HEK293 (cell line): ENCODE measurements around the gene ITSN1.

Experiments
- CTCF ChIA-PET: fragments of 350-600 bp; formaldehyde crosslinking; extraction: SDS; loops from one replicate; lab custom pipeline; 2021; ENCODE audit warnings: antibody characterized with exemption; lab: Yijun Ruan, JAX
- POLR2A ChIA-PET: fragments of 300-600 bp; formaldehyde crosslinking; extraction: SDS; loops from one replicate; lab custom pipeline; 2020; ENCODE audit warnings: antibody characterized with exemption, inconsistent platforms; lab: Yijun Ruan, JAX
- H3K27ac ChIP-seq: fragments of 200-500 bp; sonication (Bioruptor generic); 2 replicates; pipeline ENCODE4 v1.5.1; 2014; ENCODE audit warnings: low read depth, low read length, control low read depth, inconsistent platforms; ENCODE audit errors: extremely low read depth
- H3K36me3 ChIP-seq, 2 experiments: fragments of 200-500 bp in 1 of 2; sonication (Bioruptor generic) in 1 of 2; 1 replicate in 1 of 2; 2 replicates in 1 of 2; pipeline ENCODE4 v1.5.1; 2014 to 2017; ENCODE audit warnings: inconsistent platforms in 2 of 2, low read length in 2 of 2; ENCODE audit not compliant: control insufficient read depth in 2 of 2, insufficient read depth in 1 of 2
- H3K4me1 ChIP-seq: fragments of 200-500 bp; sonication (Bioruptor generic); 2 replicates; pipeline ENCODE4 v1.5.1; 2014; ENCODE audit warnings: mild to moderate bottlenecking, low read length, inconsistent platforms; ENCODE audit not compliant: control insufficient read depth, insufficient read depth
- H3K4me3 ChIP-seq: 2 replicates; pipeline ENCODE4 v1.5.1; 2011; ENCODE audit warnings: low read depth, mild to moderate bottlenecking, control low read depth, low read length, moderate library complexity
- H3K9me3 ChIP-seq: fragments of 200-500 bp; sonication (Bioruptor generic); 2 replicates; pipeline ENCODE4 v1.5.1; 2014; ENCODE audit warnings: low read depth, low read length, inconsistent platforms; ENCODE audit not compliant: control insufficient read depth, insufficient read depth
- FEZF1 ChIP-seq: fragments of 450-650 bp; formaldehyde crosslinking; IDR thresholded peaks from 2 replicates; pipeline ENCODE4 v1.5.1; 2016; ENCODE audit warnings: missing biosample characterization, missing genetic modification characterization
- REPIN1 ChIP-seq: fragments of 450-650 bp; formaldehyde crosslinking; IDR thresholded peaks from 2 replicates; pipeline ENCODE4 v1.5.1; 2017; ENCODE audit warnings: missing biosample characterization, missing genetic modification characterization, low read depth
- ZEB2 ChIP-seq: fragments of 450-650 bp; formaldehyde crosslinking; IDR thresholded peaks from 2 replicates; pipeline ENCODE4 v1.5.1; 2016; ENCODE audit warnings: missing biosample characterization, missing genetic modification characterization
- ZFP37 ChIP-seq: fragments of 450-650 bp; formaldehyde crosslinking; IDR thresholded peaks from 2 replicates; pipeline ENCODE4 v1.5.1; 2016; ENCODE audit warnings: missing biosample characterization, missing genetic modification characterization
- ZNF121 ChIP-seq: fragments of 450-650 bp; formaldehyde crosslinking; IDR thresholded peaks from 2 replicates; pipeline ENCODE4 v1.5.1; 2016; ENCODE audit warnings: missing biosample characterization, missing genetic modification characterization
- ZNF157 ChIP-seq: fragments of 450-650 bp; formaldehyde crosslinking; IDR thresholded peaks from 2 replicates; pipeline ENCODE4 v1.5.1; 2016; ENCODE audit warnings: missing biosample characterization, missing genetic modification characterization
- ZNF202 ChIP-seq: fragments of 450-650 bp; formaldehyde crosslinking; IDR thresholded peaks from 2 replicates; pipeline ENCODE4 v1.5.1; 2016; ENCODE audit warnings: missing biosample characterization, missing genetic modification characterization, borderline replicate concordance
- ZNF239 ChIP-seq: fragments of 450-650 bp; formaldehyde crosslinking; IDR thresholded peaks from 2 replicates; pipeline ENCODE4 v1.5.1; 2016; ENCODE audit warnings: missing biosample characterization, missing genetic modification characterization
- ZNF266 ChIP-seq: fragments of 450-650 bp; formaldehyde crosslinking; IDR thresholded peaks from 2 replicates; pipeline ENCODE4 v1.5.1; 2016; ENCODE audit warnings: missing biosample characterization, missing genetic modification characterization, low read depth
- ZNF423 ChIP-seq: fragments of 450-650 bp; formaldehyde crosslinking; IDR thresholded peaks from 2 replicates; pipeline ENCODE4 v1.5.1; 2016; ENCODE audit warnings: missing biosample characterization, missing genetic modification characterization
- ZNF555 ChIP-seq: fragments of 450-650 bp; formaldehyde crosslinking; conservative IDR thresholded peaks from 2 replicates; pipeline ENCODE4 v1.5.1; 2017; ENCODE audit warnings: missing biosample characterization, mild to moderate bottlenecking, missing genetic modification characterization, inconsistent platforms
- ZNF610 ChIP-seq: fragments of 450-650 bp; formaldehyde crosslinking; IDR thresholded peaks from 2 replicates; pipeline ENCODE4 v1.5.1; 2016; ENCODE audit warnings: missing biosample characterization, missing genetic modification characterization, borderline replicate concordance
- ZNF645 ChIP-seq: fragments of 450-650 bp; formaldehyde crosslinking; IDR thresholded peaks from 2 replicates; pipeline ENCODE4; 2016; ENCODE audit warnings: missing biosample characterization, missing genetic modification characterization
- ZNF658 ChIP-seq: fragments of 450-650 bp; formaldehyde crosslinking; IDR thresholded peaks from 2 replicates; pipeline ENCODE4; 2016; ENCODE audit warnings: missing biosample characterization, missing genetic modification characterization
- ZNF785 ChIP-seq: fragments of 450-650 bp; formaldehyde crosslinking; IDR thresholded peaks from 2 replicates; pipeline ENCODE4 v1.5.1; 2016; ENCODE audit warnings: missing biosample characterization, missing genetic modification characterization
- ZNF792 ChIP-seq: fragments of 450-650 bp; formaldehyde crosslinking; IDR thresholded peaks from 2 replicates; pipeline ENCODE4 v1.5.1; 2016; ENCODE audit warnings: missing biosample characterization, missing genetic modification characterization
- ZXDB ChIP-seq: fragments of 450-650 bp; formaldehyde crosslinking; IDR thresholded peaks from 2 replicates; pipeline ENCODE4 v1.5.1; 2016; ENCODE audit warnings: missing biosample characterization, missing genetic modification characterization
- TF ChIP-seq, protein P1 (sequence below): fragments of 450-650 bp; formaldehyde crosslinking; IDR thresholded peaks from 2 replicates; pipeline ENCODE4 v1.5.1; 2016; ENCODE audit warnings: missing biosample characterization, missing genetic modification characterization
- TF ChIP-seq, protein P2 (sequence below): fragments of 450-650 bp; formaldehyde crosslinking; IDR thresholded peaks from 2 replicates; pipeline ENCODE4 v1.5.1; 2016; ENCODE audit warnings: missing biosample characterization, missing genetic modification characterization
- TF ChIP-seq, protein P3 (sequence below): fragments of 450-650 bp; formaldehyde crosslinking; IDR thresholded peaks from 2 replicates; pipeline ENCODE4 v1.5.1; 2016; ENCODE audit warnings: missing biosample characterization, missing genetic modification characterization, borderline replicate concordance

ITSN1 gene

DNA sequence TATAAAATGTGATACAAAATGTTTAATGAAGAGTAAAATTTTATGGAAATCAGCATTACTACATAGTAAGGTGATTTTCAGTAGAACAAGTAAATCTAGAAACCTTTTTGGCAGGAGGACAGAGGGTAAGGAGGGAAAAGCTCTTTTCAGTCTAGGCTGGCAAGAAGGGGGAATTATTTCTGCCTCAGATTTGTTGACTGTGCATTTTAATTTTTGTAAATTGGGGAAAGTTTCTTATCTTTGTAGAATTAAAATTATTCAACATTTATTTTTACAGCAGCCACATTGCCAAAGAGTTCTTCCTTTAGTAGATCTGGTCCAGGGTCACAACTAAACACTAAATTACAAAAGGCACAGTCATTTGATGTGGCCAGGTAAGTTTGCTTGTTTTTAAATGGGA lies 109.2 kb downstream of the ITSN1 start:
- Histone ChIP-seq H3K4me3 (no peak overlapping the region), H3K4me1 (no peaks in the 10 kb centered on the region), H3K27ac (no peak overlapping the region), H3K36me3 (no peaks in the 10 kb centered on the region; a peak in 2 of 3 replicates), H3K9me3 (no peaks in the 10 kb centered on the region)
- POLR2A ChIA-PET: interaction anchor here (0.5 kb wide), 1 partner anchor 12 kb away, joined by 3 read pairs; no protein-coding TSS in a partner anchor
- CTCF ChIA-PET: interaction anchor here (0.6 to 1.4 kb wide), 4 partner anchors 8 to 427 kb away, joined by 3 to 5 read pairs (median 4); partner anchors contain the start of gene IFNAR1
- TF ChIP-seq, protein P1, sequence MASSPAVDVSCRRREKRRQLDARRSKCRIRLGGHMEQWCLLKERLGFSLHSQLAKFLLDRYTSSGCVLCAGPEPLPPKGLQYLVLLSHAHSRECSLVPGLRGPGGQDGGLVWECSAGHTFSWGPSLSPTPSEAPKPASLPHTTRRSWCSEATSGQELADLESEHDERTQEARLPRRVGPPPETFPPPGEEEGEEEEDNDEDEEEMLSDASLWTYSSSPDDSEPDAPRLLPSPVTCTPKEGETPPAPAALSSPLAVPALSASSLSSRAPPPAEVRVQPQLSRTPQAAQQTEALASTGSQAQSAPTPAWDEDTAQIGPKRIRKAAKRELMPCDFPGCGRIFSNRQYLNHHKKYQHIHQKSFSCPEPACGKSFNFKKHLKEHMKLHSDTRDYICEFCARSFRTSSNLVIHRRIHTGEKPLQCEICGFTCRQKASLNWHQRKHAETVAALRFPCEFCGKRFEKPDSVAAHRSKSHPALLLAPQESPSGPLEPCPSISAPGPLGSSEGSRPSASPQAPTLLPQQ (tag by site-specific recombination): no peak
- TF ChIP-seq ZFP37: no peak
- no peak for TF ChIP-seq ZNF423
- no peak for TF ChIP-seq FEZF1 (tag by site-specific recombination)
- TF ChIP-seq ZNF792: no peak
- TF ChIP-seq ZNF121 (tag by site-specific recombination): no peak
- TF ChIP-seq ZNF202 (tag by site-specific recombination): no peak
- TF ChIP-seq ZNF266 (tag by site-specific recombination): no peak
- no peak for TF ChIP-seq ZNF157
- no peak for TF ChIP-seq REPIN1 (tag by site-specific recombination)
- TF ChIP-seq ZXDB (tag by site-specific recombination): no peak
- no peak for TF ChIP-seq ZNF610 (tag by site-specific recombination)
- TF ChIP-seq, protein P2, sequence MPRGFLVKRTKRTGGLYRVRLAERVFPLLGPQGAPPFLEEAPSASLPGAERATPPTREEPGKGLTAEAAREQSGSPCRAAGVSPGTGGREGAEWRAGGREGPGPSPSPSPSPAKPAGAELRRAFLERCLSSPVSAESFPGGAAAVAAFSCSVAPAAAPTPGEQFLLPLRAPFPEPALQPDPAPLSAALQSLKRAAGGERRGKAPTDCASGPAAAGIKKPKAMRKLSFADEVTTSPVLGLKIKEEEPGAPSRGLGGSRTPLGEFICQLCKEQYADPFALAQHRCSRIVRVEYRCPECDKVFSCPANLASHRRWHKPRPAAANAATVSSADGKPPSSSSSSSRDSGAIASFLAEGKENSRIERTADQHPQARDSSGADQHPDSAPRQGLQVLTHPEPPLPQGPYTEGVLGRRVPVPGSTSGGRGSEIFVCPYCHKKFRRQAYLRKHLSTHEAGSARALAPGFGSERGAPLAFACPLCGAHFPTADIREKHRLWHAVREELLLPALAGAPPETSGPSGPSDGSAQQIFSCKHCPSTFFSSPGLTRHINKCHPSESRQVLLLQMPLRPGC (tag by site-specific recombination): no peak
- TF ChIP-seq ZNF658 (tag by site-specific recombination): no peak
- TF ChIP-seq, protein P3, sequence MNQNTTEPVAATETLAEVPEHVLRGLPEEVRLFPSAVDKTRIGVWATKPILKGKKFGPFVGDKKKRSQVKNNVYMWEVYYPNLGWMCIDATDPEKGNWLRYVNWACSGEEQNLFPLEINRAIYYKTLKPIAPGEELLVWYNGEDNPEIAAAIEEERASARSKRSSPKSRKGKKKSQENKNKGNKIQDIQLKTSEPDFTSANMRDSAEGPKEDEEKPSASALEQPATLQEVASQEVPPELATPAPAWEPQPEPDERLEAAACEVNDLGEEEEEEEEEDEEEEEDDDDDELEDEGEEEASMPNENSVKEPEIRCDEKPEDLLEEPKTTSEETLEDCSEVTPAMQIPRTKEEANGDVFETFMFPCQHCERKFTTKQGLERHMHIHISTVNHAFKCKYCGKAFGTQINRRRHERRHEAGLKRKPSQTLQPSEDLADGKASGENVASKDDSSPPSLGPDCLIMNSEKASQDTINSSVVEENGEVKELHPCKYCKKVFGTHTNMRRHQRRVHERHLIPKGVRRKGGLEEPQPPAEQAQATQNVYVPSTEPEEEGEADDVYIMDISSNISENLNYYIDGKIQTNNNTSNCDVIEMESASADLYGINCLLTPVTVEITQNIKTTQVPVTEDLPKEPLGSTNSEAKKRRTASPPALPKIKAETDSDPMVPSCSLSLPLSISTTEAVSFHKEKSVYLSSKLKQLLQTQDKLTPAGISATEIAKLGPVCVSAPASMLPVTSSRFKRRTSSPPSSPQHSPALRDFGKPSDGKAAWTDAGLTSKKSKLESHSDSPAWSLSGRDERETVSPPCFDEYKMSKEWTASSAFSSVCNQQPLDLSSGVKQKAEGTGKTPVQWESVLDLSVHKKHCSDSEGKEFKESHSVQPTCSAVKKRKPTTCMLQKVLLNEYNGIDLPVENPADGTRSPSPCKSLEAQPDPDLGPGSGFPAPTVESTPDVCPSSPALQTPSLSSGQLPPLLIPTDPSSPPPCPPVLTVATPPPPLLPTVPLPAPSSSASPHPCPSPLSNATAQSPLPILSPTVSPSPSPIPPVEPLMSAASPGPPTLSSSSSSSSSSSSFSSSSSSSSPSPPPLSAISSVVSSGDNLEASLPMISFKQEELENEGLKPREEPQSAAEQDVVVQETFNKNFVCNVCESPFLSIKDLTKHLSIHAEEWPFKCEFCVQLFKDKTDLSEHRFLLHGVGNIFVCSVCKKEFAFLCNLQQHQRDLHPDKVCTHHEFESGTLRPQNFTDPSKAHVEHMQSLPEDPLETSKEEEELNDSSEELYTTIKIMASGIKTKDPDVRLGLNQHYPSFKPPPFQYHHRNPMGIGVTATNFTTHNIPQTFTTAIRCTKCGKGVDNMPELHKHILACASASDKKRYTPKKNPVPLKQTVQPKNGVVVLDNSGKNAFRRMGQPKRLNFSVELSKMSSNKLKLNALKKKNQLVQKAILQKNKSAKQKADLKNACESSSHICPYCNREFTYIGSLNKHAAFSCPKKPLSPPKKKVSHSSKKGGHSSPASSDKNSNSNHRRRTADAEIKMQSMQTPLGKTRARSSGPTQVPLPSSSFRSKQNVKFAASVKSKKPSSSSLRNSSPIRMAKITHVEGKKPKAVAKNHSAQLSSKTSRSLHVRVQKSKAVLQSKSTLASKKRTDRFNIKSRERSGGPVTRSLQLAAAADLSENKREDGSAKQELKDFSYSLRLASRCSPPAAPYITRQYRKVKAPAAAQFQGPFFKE (tag by site-specific recombination): no peak

- H3K4me1 ChIP-seq: no peaks in the 10 kb centered on the region
- ChIA-PET CTCF (interaction anchor here (1.5 kb wide), 1 partner anchor 11 kb away, joined by 5 read pairs; no protein-coding TSS in a partner anchor), POLR2A (no interaction called here)
- TF ChIP-seq ZNF645 (tag by site-specific recombination) (no peak), ZEB2 (tag by site-specific recombination) (no peak), ZNF239 (tag by site-specific recombination) (no peak), ZNF555 (tag by site-specific recombination) (no peak), ZNF785 (tag by site-specific recombination) (no peak)
- H3K36me3 ChIP-seq: no peaks in the 10 kb centered on the region; a peak in 2 of 3 replicates
- no peak overlapping the region for H3K4me3 ChIP-seq
- H3K27ac ChIP-seq: no peak overlapping the region
- H3K9me3 ChIP-seq: no peaks in the 10 kb centered on the region
Measured at GRCh38 chr21:33752260-33752659, 110.0 kb downstream of the ITSN1 start.
